A549 treated with AZD2906 at 1 μM for 4 hours (cell line): ENCODE data around the gene CLOCK. TPM values are rescaled to one million over a fixed set of nuclear protein-coding genes. Genes with fewer than 3 reads are reported as not detected.

Experiments
- total RNA-seq: library from RNA; stranded (reverse); fragments of 200-300 nt; extraction: Qiagen RNA extraction; gene quantifications from 5 replicates; pipeline ENCODE4 v1.2.3, GENCODE V29; 2022

Gene CLOCK, protein sequence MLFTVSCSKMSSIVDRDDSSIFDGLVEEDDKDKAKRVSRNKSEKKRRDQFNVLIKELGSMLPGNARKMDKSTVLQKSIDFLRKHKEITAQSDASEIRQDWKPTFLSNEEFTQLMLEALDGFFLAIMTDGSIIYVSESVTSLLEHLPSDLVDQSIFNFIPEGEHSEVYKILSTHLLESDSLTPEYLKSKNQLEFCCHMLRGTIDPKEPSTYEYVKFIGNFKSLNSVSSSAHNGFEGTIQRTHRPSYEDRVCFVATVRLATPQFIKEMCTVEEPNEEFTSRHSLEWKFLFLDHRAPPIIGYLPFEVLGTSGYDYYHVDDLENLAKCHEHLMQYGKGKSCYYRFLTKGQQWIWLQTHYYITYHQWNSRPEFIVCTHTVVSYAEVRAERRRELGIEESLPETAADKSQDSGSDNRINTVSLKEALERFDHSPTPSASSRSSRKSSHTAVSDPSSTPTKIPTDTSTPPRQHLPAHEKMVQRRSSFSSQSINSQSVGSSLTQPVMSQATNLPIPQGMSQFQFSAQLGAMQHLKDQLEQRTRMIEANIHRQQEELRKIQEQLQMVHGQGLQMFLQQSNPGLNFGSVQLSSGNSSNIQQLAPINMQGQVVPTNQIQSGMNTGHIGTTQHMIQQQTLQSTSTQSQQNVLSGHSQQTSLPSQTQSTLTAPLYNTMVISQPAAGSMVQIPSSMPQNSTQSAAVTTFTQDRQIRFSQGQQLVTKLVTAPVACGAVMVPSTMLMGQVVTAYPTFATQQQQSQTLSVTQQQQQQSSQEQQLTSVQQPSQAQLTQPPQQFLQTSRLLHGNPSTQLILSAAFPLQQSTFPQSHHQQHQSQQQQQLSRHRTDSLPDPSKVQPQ
- 4.2 to 6.1 TPM (median 4.6 TPM) in 5 replicates for total RNA-seq

DNA sequence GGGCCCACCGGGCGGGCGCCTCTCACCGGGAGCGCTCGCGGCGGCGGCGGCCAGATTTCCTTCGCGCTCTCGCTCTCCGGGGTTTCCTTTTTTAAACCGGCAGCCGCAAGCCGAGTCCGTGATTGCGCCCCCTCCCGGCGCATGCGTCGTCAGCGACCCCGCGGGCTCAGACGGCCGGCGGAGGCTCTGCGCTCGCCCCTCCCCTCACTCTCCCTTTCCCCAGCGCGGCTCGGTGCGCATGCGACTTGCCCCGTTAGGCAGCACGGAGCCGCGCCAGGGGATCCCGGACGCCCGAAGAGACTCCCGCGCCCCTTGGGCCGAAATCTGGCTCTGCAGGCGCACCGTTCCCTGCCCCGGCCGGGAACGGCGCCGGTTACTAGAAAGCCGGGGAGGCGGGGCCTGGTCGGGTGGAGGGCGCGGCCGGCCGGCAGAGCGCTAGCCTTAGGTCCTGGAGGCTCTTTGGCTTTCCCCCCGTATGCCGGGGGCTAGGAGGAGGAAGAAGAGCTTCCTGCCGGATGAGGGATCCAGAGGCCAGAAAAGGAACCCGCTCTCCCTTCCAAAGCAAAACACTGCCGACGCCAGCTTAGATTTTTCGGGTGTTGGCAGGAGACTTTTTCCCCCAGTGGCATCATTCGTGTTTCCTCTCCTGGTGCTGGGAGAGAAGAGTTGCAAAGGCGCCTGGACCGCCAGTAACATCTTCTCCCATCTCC, at the start of gene CLOCK:
TSS of gene CLOCK (minus strand) at position 154 of the 710 bp plus-strand sequence. CDS start 64,124 bp downstream, outside the sequence.

DNA sequence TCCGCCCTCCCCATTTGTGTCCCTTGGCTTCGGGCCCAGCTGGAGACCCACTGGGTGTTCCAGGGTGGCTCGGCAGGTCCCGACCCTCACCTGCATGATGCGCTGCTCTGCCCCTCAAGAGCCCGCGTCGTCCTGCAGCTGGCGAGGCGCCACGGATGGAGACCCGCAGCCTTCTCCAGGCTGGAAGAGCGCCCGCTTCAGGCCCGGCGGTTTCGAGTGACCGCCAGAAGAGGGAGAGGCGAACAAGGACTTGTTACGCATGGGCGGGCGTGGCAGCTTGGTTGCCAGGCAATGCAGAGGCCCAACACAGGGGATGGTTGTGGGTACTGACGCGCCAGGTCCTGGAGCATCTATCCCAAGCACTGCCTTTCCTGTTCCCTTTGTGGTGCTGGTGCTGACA, 45.3 kb upstream of the CLOCK start, which contains the start of gene PDCL2:
TSS of gene PDCL2 (minus strand) at position 232 of the 400 bp plus-strand sequence. CDS start at position 96, 136 bp downstream.

DNA sequence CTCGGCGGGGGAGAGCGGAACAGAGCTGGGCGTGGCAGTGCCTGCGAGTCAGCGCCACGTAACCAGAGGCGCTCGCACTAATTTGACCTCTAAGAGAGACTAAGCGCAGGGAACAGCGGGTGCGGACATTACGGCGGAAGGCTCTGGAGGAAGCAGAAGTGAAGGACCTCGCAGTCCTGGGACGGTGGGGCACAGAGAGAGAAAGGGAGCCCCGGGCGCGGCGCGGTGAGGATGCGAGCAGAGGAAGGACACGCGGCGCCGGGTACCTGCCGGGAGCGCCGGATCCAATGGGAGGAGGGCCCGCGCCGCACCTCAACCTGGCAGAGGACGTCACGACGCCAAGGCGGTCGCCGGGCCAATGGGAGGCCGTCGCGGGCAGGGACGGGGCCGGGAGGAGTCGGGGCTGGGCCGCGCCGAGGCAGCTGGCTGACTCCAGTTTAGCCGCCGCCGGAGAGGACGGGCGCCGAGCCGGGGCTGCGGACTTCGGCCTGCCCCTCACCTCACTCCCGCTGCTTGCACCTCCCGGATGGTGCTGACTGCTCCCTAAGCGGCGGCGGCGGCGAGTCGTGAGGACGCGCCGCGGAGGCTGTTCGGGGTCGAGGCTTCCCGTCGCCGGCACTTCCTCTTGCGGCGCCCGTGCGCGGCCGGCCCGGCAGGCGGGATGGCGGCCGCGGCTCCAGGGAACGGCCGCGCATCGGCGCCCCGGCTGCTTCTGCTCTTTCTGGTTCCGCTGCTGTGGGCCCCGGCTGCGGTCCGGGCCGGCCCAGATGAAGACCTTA, 151.0 kb downstream of the CLOCK start, which contains the start of gene TMEM165:
TSS of gene TMEM165 (plus strand) at position 429 of the 779 bp plus-strand sequence. CDS start at position 662, 233 bp downstream.

Other genes with a start within 250 kb of the CLOCK start
- gene SRD5A3, start 200.7 kb downstream of the CLOCK start, total RNA-seq = 6.9 to 12.5 TPM (median 11.5 TPM) in 5 replicates
- gene TMEM165, start 151.0 kb downstream of the CLOCK start, total RNA-seq = 54.5 to 63.3 TPM (median 61.0 TPM) in 5 replicates
- not detected in 5 replicates for gene PDCL2, start 45.3 kb upstream of the CLOCK start, total RNA-seq
- gene NMU, start 89.4 kb upstream of the CLOCK start, total RNA-seq = 0.42 to 0.92 TPM (median 0.55 TPM) in 5 replicates